H9 (cell line): Measurements from ENCODE around the gene DOCK11. TPM values are rescaled to one million over a fixed set of nuclear protein-coding genes. Genes with fewer than 3 reads are reported as not detected.

ENCODE experiments used
- DNase-seq: peaks from one replicate; pipeline ENCODE4 v3.0.0-alpha.2; 2017
- H2AFZ ChIP-seq: one replicate; pipeline ENCODE4 v1.6.1; 2013; ENCODE audit warnings: mild to moderate bottlenecking, low read length, control low read depth, moderate library complexity
- H2AK5ac ChIP-seq: 2 replicates; pipeline ENCODE4 v1.6.1; 2013; ENCODE audit warnings: low read length, control low read depth, mixed read lengths; ENCODE audit not compliant: insufficient read length
- H2BK120ac ChIP-seq: one replicate; pipeline ENCODE4 v1.6.1; 2013; ENCODE audit warnings: low read depth, mild to moderate bottlenecking, low read length, control low read depth, inconsistent platforms; ENCODE audit not compliant: poor library complexity, severe bottlenecking
- H2BK12ac ChIP-seq: 2 replicates; pipeline ENCODE4 v1.6.1; 2013; ENCODE audit warnings: low read length, control low read depth, mixed read lengths, low read depth; ENCODE audit not compliant: insufficient read length
- H2BK15ac ChIP-seq: 2 replicates; pipeline ENCODE4 v1.6.1; 2013; ENCODE audit warnings: low read depth, low read length, control low read depth
- H2BK20ac ChIP-seq: one replicate; pipeline ENCODE4 v1.6.1; 2013; ENCODE audit warnings: low read depth, mild to moderate bottlenecking, low read length, control low read depth, inconsistent platforms; ENCODE audit not compliant: poor library complexity, severe bottlenecking
- H2BK5ac ChIP-seq: 2 replicates; pipeline ENCODE4 v1.6.1; 2013; ENCODE audit warnings: low read length, control low read depth, mixed read lengths; ENCODE audit not compliant: insufficient read length
- H3K14ac ChIP-seq: 2 replicates; pipeline ENCODE4 v1.6.1; 2013; ENCODE audit warnings: low read length, control low read depth; ENCODE audit not compliant: insufficient read depth
- H3K18ac ChIP-seq: 2 replicates; pipeline ENCODE4 v1.6.1; 2013; ENCODE audit warnings: low read depth, mild to moderate bottlenecking, mixed read lengths, low read length, control low read depth; ENCODE audit not compliant: insufficient read length
- H3K23ac ChIP-seq: 2 replicates; pipeline ENCODE4 v1.6.1; 2013; ENCODE audit warnings: low read length, control low read depth, mixed read lengths, low read depth; ENCODE audit not compliant: insufficient read length
- H3K23me2 ChIP-seq: 2 replicates; pipeline ENCODE4 v1.6.1; 2013; ENCODE audit warnings: low read depth, mild to moderate bottlenecking, mixed read lengths, low read length, control low read depth; ENCODE audit not compliant: insufficient read length, poor library complexity, severe bottlenecking
- H3K27ac ChIP-seq: 2 replicates; pipeline ENCODE4 v1.5.1; 2013; ENCODE audit warnings: low read length, control low read depth, mixed read lengths, low read depth; ENCODE audit not compliant: insufficient read length
- H3K27me3 ChIP-seq: 2 replicates; pipeline ENCODE4 v1.6.1; 2013; ENCODE audit warnings: low read length, control low read depth, inconsistent platforms; ENCODE audit not compliant: insufficient read depth
- H3K4ac ChIP-seq: 2 replicates; pipeline ENCODE4 v1.6.1; 2013; ENCODE audit warnings: low read depth, mild to moderate bottlenecking, control low read depth, inconsistent platforms, low read length, moderate library complexity
- H3K4me1 ChIP-seq: 2 replicates; pipeline ENCODE4 v1.6.1; 2013; ENCODE audit warnings: low read length, control low read depth, inconsistent platforms; ENCODE audit not compliant: insufficient read depth
- H3K4me2 ChIP-seq: 2 replicates; pipeline ENCODE4 v1.6.1; 2013; ENCODE audit warnings: low read length, control low read depth, mixed read lengths; ENCODE audit not compliant: insufficient read length, insufficient read depth
- H3K56ac ChIP-seq: 2 replicates; pipeline ENCODE4 v1.6.1; 2013; ENCODE audit warnings: low read depth, mild to moderate bottlenecking, mixed read lengths, low read length, control low read depth; ENCODE audit not compliant: insufficient read length
- H3K79me1 ChIP-seq: 2 replicates; pipeline ENCODE4 v1.6.1; 2013; ENCODE audit warnings: low read depth, mild to moderate bottlenecking, moderate library complexity, low read length, control low read depth, inconsistent platforms; ENCODE audit not compliant: insufficient read depth, poor library complexity, severe bottlenecking
- H3K79me2 ChIP-seq: 2 replicates; pipeline ENCODE4 v1.6.1; 2013; ENCODE audit warnings: low read length, control low read depth, inconsistent platforms; ENCODE audit not compliant: insufficient read depth
- H3K9ac ChIP-seq: 2 replicates; pipeline ENCODE4 v1.6.1; 2013; ENCODE audit warnings: low read length, control low read depth, mixed read lengths; ENCODE audit not compliant: insufficient read length; ENCODE audit errors: extremely low read depth
- H3K9me3 ChIP-seq: one replicate; pipeline ENCODE4 v1.6.1; 2013; ENCODE audit warnings: low read depth, low read length, inconsistent platforms; ENCODE audit not compliant: control insufficient read depth
- H3T11ph ChIP-seq: one replicate; pipeline ENCODE4 v1.6.1; 2013; ENCODE audit warnings: mild to moderate bottlenecking, low read length, control low read depth, inconsistent platforms
- H4K20me1 ChIP-seq: one replicate; pipeline ENCODE4 v1.6.1; 2013; ENCODE audit not compliant: control insufficient read depth, insufficient read length, insufficient read depth
- H4K5ac ChIP-seq: 2 replicates; pipeline ENCODE4 v1.6.1; 2013; ENCODE audit warnings: low read depth, mild to moderate bottlenecking, mixed read lengths, low read length, control low read depth; ENCODE audit not compliant: insufficient read length
- H4K8ac ChIP-seq: replicated peaks from 2 replicates; pipeline ENCODE4 v1.6.1; 2013; ENCODE audit warnings: low read length, control low read depth, mixed read lengths, low read depth; ENCODE audit not compliant: insufficient read length
- H4K91ac ChIP-seq: 2 replicates; pipeline ENCODE4 v1.6.1; 2013; ENCODE audit warnings: low read depth, mild to moderate bottlenecking, moderate library complexity, mixed read lengths, low read length, control low read depth; ENCODE audit not compliant: insufficient read length
- H3K27ac Mint-ChIP-seq, 3 experiments: 2 replicates in 2 of 3; 3 replicates in 1 of 3; pipeline ENCODE4 v1.8.0; 2020 to 2021; ENCODE audit warnings: mixed read lengths in 3 of 3, mild to moderate bottlenecking in 1 of 3, moderate library complexity in 1 of 3
- H3K27me3 Mint-ChIP-seq: 2 replicates; pipeline ENCODE4 v1.8.0; 2021; ENCODE audit warnings: low read depth, mild to moderate bottlenecking, moderate library complexity, mixed read lengths
- H3K36me3 Mint-ChIP-seq, 3 experiments: 2 replicates in 2 of 3; 3 replicates in 1 of 3; pipeline ENCODE4 v1.8.0; 2020 to 2021; ENCODE audit warnings: low read depth in 3 of 3, mixed read lengths in 3 of 3; ENCODE audit not compliant: insufficient read depth in 1 of 3
- H3K4me1 Mint-ChIP-seq, 2 experiments: 2 replicates each; pipeline ENCODE4 v1.8.0; 2020; ENCODE audit warnings: mixed read lengths in 2 of 2
- H3K4me3 Mint-ChIP-seq, 2 experiments: 2 replicates in 1 of 2; 3 replicates in 1 of 2; pipeline ENCODE4 v1.8.0; 2020 to 2021; ENCODE audit warnings: mild to moderate bottlenecking in 2 of 2, mixed read lengths in 2 of 2, moderate library complexity in 1 of 2
- H3K9me3 Mint-ChIP-seq, 2 experiments: 2 replicates in 1 of 2; 3 replicates in 1 of 2; pipeline ENCODE4 v1.8.0; 2020; ENCODE audit warnings: mild to moderate bottlenecking in 2 of 2, mixed read lengths in 2 of 2, moderate library complexity in 1 of 2
- CTCF ChIP-seq: fragments of 200-600 bp; sonication (generic); conservative IDR thresholded peaks from 3 replicates; pipeline ENCODE4 v1.8.0; 2021; ENCODE audit warnings: antibody characterized with exemption, mild to moderate bottlenecking
- WGBS: extraction: QIAGEN DNeasy Blood & Tissue Kit; methylation state at CpG from one replicate; pipeline ENCODE4 v1.1.7; 2013; ENCODE audit warnings: missing lambda C conversion rate, low lambda C conversion rate, mixed read lengths; ENCODE audit not compliant: insufficient read length; ENCODE audit errors: extremely low coverage; 5-methylcytosine and 5-hydroxymethylcytosine counted together
- total RNA-seq: library from RNA; stranded (reverse); gene quantifications from 2 replicates; pipeline ENCODE4 v1.2.1, GENCODE V29; 2021

Gene DOCK11
- total RNA-seq, 1 experiment from 2014 or later, result 6.2 TPM

DNA sequence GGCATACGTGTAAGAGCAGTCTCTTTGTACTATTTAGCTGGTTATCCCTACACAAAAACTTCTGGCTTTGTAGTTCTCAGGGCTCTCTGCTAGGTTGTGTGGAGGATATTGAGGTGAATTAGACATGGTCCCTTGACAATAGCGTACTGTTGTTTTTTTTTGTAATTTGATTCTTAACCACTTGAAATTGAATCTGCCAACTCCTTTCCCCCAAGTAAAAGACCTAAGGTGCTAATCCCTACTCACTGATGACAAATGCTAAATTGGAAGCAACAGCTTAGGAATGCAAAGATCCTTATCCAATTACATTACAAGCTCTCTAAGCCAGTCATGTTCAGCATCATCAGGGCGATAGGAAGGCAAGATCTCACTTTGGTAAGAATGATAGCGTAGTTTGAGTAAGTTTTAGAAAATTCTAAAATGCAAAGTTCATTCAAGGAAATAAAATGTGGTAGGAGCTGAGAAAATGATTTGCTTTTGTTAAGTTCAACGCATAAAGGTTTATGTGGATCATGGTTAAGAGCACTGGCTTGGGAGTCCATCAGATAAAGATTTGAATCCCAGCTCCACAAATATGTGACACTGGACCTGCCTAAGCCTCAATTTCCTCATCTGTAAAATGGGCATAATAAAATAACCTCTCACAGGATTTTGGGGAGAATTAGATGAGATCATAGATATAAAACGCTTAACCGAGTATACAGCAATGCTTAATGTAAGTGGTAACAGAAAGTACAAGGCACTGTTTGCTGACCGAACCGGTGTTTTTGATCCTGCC, 39.3 kb downstream of the DOCK11 start:
- Mint-ChIP-seq H3K4me1 (peaks cover 39 to 44% of the 10 kb centered on the region in 2 experiments), H3K4me3 (peak overlapping the region; percentile 21 to 25; a peak in 3 of 5 replicates), H3K27me3 (no peaks in the 10 kb centered on the region), H3K36me3 (peaks cover 0 to 5% (median 4%) of the 10 kb centered on the region in 3 experiments; a peak in 3 of 7 replicates), H3K9me3 (peaks cover 0 to 60% of the 10 kb centered on the region in 2 experiments; a peak in 3 of 5 replicates), H3K27ac (peak overlapping the region; percentile 85 to 98 (median 87); a peak in 6 of 7 replicates)
- H4K5ac ChIP-seq, result no peak overlapping the region
- no peak overlapping the region for H2BK12ac ChIP-seq
- H3T11ph ChIP-seq, result no peak overlapping the region
- no peak overlapping the region for H4K8ac ChIP-seq
- H3K23me2 ChIP-seq, result no peaks in the 10 kb centered on the region
- no peak overlapping the region for H3K9ac ChIP-seq
- no peak overlapping the region for H2AK5ac ChIP-seq
- H3K18ac ChIP-seq, result no peak overlapping the region
- no peak overlapping the region for H4K91ac ChIP-seq
- no peak overlapping the region for H2BK20ac ChIP-seq
- TF ChIP-seq CTCF, result no peak
- H3K4me1 ChIP-seq, result no peaks in the 10 kb centered on the region
- 100% methylated on average over 1 of the region's 9 CpGs for WGBS
- no peak overlapping the region for H3K23ac ChIP-seq
- no peaks in the 10 kb centered on the region for H3K79me2 ChIP-seq
- no peak for DNase-seq
- no peak overlapping the region for H2BK15ac ChIP-seq
- no peak overlapping the region for H3K14ac ChIP-seq
- no peak overlapping the region for H2BK120ac ChIP-seq
- H3K4me2 ChIP-seq, result no peak overlapping the region
- no peak overlapping the region for H2BK5ac ChIP-seq
- H3K56ac ChIP-seq, result no peak overlapping the region
- H3K27me3 ChIP-seq, result no peaks in the 10 kb centered on the region
- H3K27ac ChIP-seq, result peak overlapping the region; percentile 45
- H4K20me1 ChIP-seq, result no peaks in the 10 kb centered on the region
- H3K4ac ChIP-seq, result no peak overlapping the region
- no peaks in the 10 kb centered on the region for H3K79me1 ChIP-seq
- peaks cover 31% of the 10 kb centered on the region for H3K9me3 ChIP-seq
- no peak overlapping the region for H2AFZ ChIP-seq
